ENCODE data around the gene EFNB2.

Gene EFNB2

GRCh38 chr13:106525865-106526264, 9.6 kb downstream of the EFNB2 start:
- DNase-seq (ENCODE audit: low spot score) = no peak

GRCh38 chr13:106524108-106524507, 11.4 kb downstream of the EFNB2 start:
- DNase-seq (ENCODE audit: low spot score) = no peak

GRCh38 chr13:106523576-106523975, 11.9 kb downstream of the EFNB2 start:
- no peak for DNase-seq (ENCODE audit: low spot score)

- no peak for DNase-seq (ENCODE audit: low spot score)
These were observed 12.4 kb downstream of the EFNB2 start for GRCh38 chr13:106522898-106523525.

GRCh38 chr13:106522112-106522705, 13.3 kb downstream of the EFNB2 start:
- no peak for DNase-seq (ENCODE audit: low spot score)

GRCh38 chr13:106521095-106521799, 14.2 kb downstream of the EFNB2 start:
- no peak for DNase-seq (ENCODE audit: low spot score)

- no peak for DNase-seq (ENCODE audit: low spot score)
These were observed 15.0 kb downstream of the EFNB2 start for GRCh38 chr13:106520251-106521054.

GRCh38 chr13:106518512-106518911, 16.9 kb downstream of the EFNB2 start:
- no peak for DNase-seq (ENCODE audit: low spot score)

- no peak for DNase-seq (ENCODE audit: low spot score)
These were observed 18.2 kb downstream of the EFNB2 start for GRCh38 chr13:106517109-106517847.

- DNase-seq (ENCODE audit: low spot score) = no peak
These were observed 19.7 kb downstream of the EFNB2 start for GRCh38 chr13:106515635-106516254.

- DNase-seq (ENCODE audit: low spot score) = no peak
These were observed 20.4 kb downstream of the EFNB2 start for GRCh38 chr13:106514928-106515634.

- DNase-seq (ENCODE audit: low spot score) = peak; percentile 79
These were observed 22.2 kb downstream of the EFNB2 start for GRCh38 chr13:106513025-106513983.

GRCh38 chr13:106507560-106508274, 27.7 kb downstream of the EFNB2 start:
- DNase-seq (ENCODE audit: low spot score) = peak; percentile 51

- no peak for DNase-seq (ENCODE audit: low spot score)
These were observed 29.2 kb downstream of the EFNB2 start for GRCh38 chr13:106506286-106506685.

- no peak for DNase-seq (ENCODE audit: low spot score)
These were observed 29.7 kb downstream of the EFNB2 start for GRCh38 chr13:106505732-106506131.

- DNase-seq (ENCODE audit: low spot score) = no peak
These were observed 30.2 kb downstream of the EFNB2 start for GRCh38 chr13:106505295-106505694.

GRCh38 chr13:106503730-106504453, 31.6 kb downstream of the EFNB2 start:
- no peak for DNase-seq (ENCODE audit: low spot score)

- no peak for DNase-seq (ENCODE audit: low spot score)
These were observed 32.2 kb downstream of the EFNB2 start for GRCh38 chr13:106503272-106503671.
